Lower leg skin (tissue), 3 donors: Measurements from ENCODE around the gene SUPT4H1.

Experiments
- POLR2A ChIP-seq, 2 donors: fragments of 450-650 bp; IDR thresholded peaks; one replicate each; pipeline ENCODE4 v1.6.1; 2016 to 2017; ENCODE audit warnings: antibody characterized with exemption in 2 of 2, mild to moderate bottlenecking in 1 of 2, moderate library complexity in 1 of 2
- TF ChIP-seq, protein P1 (sequence below), 3 donors: fragments of 450-650 bp; IDR thresholded peaks; one replicate each; pipeline ENCODE4 v1.5.1; 2016; ENCODE audit warnings: antibody characterized with exemption in 3 of 3, mild to moderate bottlenecking in 3 of 3, moderate library complexity in 2 of 3

DNA sequence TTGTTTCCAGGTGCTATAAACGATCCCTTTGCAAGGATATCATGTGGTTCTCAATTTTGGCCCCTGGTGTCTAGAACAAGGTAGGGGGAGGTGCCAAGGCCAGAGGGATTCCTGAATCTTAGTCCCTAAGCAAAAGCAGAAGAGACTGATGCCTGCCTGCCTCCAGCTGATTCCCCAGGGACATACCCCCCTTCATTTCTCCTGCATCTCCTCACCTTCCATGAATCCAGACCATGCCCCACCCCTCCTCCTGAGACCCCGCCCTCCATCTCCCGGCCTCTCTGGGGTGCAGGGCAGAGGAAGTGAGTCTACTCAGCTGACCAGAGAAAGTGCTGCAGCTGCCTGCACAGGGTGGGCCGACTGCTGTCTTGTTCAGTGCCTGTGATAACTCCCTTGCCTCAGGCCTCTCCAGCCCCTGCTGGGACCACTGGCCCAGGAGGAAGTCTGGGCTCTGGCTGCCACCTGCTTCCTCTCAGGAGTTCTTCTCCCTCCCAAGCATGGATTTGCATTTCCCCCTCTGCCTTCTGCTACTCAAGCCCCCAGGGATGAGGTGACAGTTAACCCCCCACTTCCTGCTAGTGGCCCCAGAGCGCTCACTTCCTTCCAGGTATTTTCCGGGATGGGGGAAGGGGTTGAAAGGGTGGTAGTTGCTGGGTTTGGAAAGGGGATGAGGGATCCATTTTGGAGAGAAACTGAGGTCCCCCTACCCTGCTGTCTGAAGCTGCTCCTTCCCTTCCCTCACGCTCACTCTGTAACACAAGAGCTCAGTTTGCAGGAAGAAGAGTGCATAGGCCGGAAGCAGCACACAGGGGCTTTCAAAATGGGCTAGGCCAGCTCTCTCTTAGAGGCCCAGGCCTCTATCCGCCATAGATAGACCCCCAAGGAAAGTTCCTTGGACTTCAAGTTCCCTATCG, 12.9 kb downstream of the SUPT4H1 start:
- TF ChIP-seq, protein P1, sequence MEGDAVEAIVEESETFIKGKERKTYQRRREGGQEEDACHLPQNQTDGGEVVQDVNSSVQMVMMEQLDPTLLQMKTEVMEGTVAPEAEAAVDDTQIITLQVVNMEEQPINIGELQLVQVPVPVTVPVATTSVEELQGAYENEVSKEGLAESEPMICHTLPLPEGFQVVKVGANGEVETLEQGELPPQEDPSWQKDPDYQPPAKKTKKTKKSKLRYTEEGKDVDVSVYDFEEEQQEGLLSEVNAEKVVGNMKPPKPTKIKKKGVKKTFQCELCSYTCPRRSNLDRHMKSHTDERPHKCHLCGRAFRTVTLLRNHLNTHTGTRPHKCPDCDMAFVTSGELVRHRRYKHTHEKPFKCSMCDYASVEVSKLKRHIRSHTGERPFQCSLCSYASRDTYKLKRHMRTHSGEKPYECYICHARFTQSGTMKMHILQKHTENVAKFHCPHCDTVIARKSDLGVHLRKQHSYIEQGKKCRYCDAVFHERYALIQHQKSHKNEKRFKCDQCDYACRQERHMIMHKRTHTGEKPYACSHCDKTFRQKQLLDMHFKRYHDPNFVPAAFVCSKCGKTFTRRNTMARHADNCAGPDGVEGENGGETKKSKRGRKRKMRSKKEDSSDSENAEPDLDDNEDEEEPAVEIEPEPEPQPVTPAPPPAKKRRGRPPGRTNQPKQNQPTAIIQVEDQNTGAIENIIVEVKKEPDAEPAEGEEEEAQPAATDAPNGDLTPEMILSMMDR (IDR thresholded peaks at IDR 0.05): no peak
- no peak for TF ChIP-seq POLR2A (IDR thresholded peaks at IDR 0.05)
